Mucosa of descending colon (tissue), 3 donors: ENCODE results near the gene CIDEB. TPM values are rescaled to one million over a fixed set of nuclear protein-coding genes. Genes with fewer than 3 reads are reported as not detected.

Experiments
- ATAC-seq: fragments of 200-7000 bp; cut with Tn5 transposase; one replicate; pipeline ENCODE4 v1.9.1; 2020; ENCODE audit warnings: mild to moderate bottlenecking, moderate library complexity
- DNase-seq, 3 donors: peaks; one replicate each; pipeline ENCODE4 v3.0.0-alpha.2; 2020
- H3K36me3 ChIP-seq: fragments of 200-600 bp; one replicate; pipeline ENCODE4 v1.8.0; 2021; ENCODE audit warnings: low read depth, mild to moderate bottlenecking
- H3K4me1 ChIP-seq: fragments of 200-600 bp; one replicate; pipeline ENCODE4 v1.8.0; 2021; ENCODE audit warnings: low read depth, mild to moderate bottlenecking
- H3K4me3 ChIP-seq: fragments of 200-600 bp; one replicate; pipeline ENCODE4 v1.8.0; 2021; ENCODE audit warnings: mild to moderate bottlenecking
- H3K9me3 ChIP-seq: fragments of 200-600 bp; one replicate; pipeline ENCODE4 v1.8.0; 2021; ENCODE audit warnings: mild to moderate bottlenecking
- CTCF ChIP-seq: fragments of 200-600 bp; IDR thresholded peaks from one replicate; pipeline ENCODE4 v1.8.0; 2022; ENCODE audit warnings: antibody characterized with exemption, mild to moderate bottlenecking
- intact Hi-C, 2 donors: fragments of 100-400 bp; cut with DNase I in 1 of 2; cut with micrococcal nuclease in 1 of 2; formaldehyde crosslinking; loops; one replicate each; pipeline versions ENCODE4 v1.11.0 to v1.11.1; 2022; cut with DNase I, micrococcal nuclease
- total RNA-seq, 3 donors: library from RNA; stranded (reverse); fragmentation: NEBNext Ultra II Directional in 2 of 3; extraction: Animal tissue kit (Norgen Biotek cat#: 25700) in 2 of 3; gene quantifications; one replicate each; pipeline versions ENCODE4 v1.2.1 to v1.2.4, GENCODE V29; 2021 to 2023
- donor health status: DM: no; HTN: no; CAD: no; lungs with moderate emphysema.
- donor health status: DM: no; HTN: no; CAD: no.
- donor health status: DM: no; HTN: yes; CAD: no.

CIDEB gene
- total RNA-seq, 3 donors from 2014 or later, result 8.5 to 15.8 (median 12.1) TPM

DNA sequence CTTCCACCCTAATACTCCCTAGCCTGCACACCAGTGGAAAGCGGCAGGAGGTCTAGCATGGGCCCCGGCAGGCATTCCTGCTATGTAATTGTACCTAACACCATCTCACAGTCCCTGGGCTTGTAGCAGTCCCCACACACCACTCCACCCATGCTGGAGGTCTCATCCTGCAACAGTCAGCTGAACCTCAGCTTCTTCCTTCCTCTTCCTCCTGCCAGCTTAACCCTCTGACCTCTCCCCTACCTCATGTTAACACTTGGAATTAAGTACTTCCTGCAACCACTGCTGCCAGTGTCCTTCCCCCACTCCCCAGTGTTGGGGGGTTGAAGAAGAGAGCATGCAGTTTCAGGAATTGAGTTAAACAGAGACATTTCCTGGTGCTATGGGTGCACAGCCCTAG is 19.5 kb upstream of the CIDEB start:
- TF ChIP-seq CTCF, result no peak
- Histone ChIP-seq H3K9me3 (no peaks in the 10 kb centered on the region), H3K4me1 (peaks cover 5% of the 10 kb centered on the region), H3K36me3 (no peaks in the 10 kb centered on the region), H3K4me3 (no peak overlapping the region)
- DNase-seq (no peak), ATAC-seq (no peak)
- intact Hi-C loops, result no loop called here

DNA sequence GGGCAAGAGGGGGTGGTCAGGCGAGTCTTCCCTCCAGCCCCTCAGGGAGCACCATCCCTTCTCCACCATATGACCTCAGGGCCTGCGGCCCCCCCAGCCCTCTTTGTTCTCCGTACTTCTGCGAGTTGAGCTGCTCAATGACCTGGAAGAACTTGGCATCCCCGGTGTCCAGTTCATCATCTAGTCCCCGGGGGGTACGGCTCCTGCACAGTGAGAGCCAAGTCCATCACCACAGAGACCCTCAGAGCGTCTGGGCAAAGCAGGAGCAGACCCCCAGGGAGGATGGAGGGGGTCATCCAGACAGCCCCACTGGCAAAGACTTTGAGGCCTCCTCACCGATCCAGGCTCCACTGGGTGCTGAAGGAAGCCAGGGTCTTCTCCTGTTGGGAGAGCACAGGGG is 18.2 kb upstream of the CIDEB start:
- Histone ChIP-seq H3K36me3 (no peaks in the 10 kb centered on the region), H3K4me3 (no peak overlapping the region), H3K4me1 (no peaks in the 10 kb centered on the region), H3K9me3 (no peaks in the 10 kb centered on the region)
- DNase-seq, result no peak
- TF ChIP-seq CTCF, result no peak
- intact Hi-C loops, result no loop called here
- no peak for ATAC-seq

- ATAC-seq (no peak), DNase-seq (no peak)
- intact Hi-C loops, result no loop called here
- no peaks in the 10 kb centered on the region for H3K4me1 ChIP-seq
- no peak overlapping the region for H3K4me3 ChIP-seq
- no peaks in the 10 kb centered on the region for H3K9me3 ChIP-seq
- no peaks in the 10 kb centered on the region for H3K36me3 ChIP-seq
- no peak for TF ChIP-seq CTCF
Observed at GRCh38 chr14:24325041-24325530, 17.3 kb upstream of the CIDEB start.

DNA sequence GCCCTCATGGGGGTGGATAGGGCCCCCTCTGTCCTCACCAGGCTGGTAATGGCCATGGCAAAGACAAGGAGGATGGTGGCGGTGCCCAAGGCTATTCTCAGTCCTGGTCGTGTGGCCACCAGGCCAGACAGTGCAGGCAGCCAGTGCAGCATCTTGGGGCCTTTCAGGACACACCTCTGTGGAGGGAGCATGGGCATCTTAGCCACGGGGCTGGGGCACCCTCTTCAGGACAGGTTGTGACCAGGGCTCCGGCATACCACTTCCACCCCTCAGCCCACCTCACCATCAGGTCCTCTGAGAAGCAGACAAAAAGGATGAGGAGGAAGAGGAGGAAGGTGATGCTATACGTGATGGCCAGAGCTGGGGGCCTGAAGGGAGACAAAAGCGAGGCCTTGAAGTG is 16.2 kb upstream of the CIDEB start:
- intact Hi-C loops, result no loop called here
- no peak for TF ChIP-seq CTCF
- no peak for ATAC-seq
- H3K36me3 ChIP-seq, result no peaks in the 10 kb centered on the region
- DNase-seq, result peak in 1 of 3 donors; percentile 20
- no peaks in the 10 kb centered on the region for H3K4me1 ChIP-seq
- no peaks in the 10 kb centered on the region for H3K9me3 ChIP-seq
- H3K4me3 ChIP-seq, result no peak overlapping the region

DNA sequence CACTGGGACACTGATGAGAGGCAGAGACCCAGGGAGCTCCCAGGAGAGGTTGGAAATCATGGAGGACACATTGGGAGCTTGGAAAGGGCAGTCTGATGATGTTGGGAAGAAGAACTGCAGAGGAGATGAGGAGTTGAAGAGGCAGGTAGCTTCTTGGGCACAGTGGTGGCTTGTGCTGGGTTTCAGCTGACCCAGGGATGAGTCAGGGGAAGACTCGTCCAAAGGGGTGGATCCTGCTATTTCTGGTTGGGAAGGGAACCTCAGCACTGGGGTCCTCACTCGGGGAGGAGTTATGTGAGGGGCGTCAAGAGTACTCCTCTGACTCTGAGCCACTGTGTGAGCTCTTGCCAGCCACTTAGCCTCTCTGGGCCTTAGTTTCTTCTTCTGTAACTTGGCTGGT is 15.6 kb upstream of the CIDEB start:
- intact Hi-C loops, result no loop called here
- Histone ChIP-seq H3K4me1 (no peaks in the 10 kb centered on the region), H3K4me3 (no peak overlapping the region), H3K36me3 (no peaks in the 10 kb centered on the region), H3K9me3 (no peaks in the 10 kb centered on the region)
- DNase-seq (peak in 1 of 3 donors; percentile 2), ATAC-seq (no peak)
- TF ChIP-seq CTCF, result no peak

DNA sequence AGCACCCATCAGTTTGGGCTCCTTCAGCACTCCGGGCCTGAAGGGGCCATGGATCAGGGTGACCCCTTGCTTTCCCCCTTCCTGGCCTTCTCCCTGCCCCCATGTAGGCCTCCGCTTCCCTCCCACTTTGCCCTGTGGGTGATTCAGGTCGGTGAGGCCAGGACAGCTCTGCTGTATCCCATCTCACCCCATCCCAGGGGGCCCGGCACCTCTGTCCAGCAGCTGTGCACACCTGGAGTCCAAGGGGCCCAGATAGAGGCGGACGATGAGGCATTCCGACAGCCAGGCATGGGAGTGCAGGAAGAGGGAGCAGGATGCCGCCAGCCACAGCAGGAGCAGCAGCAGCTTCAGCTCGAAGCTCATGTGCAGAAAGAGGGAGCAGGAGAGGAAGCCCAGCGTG is 14.9 kb upstream of the CIDEB start:
- no peak overlapping the region for H3K4me3 ChIP-seq
- peak in 1 of 3 donors; percentile 19 for DNase-seq
- no peak for ATAC-seq
- H3K9me3 ChIP-seq, result no peaks in the 10 kb centered on the region
- no peaks in the 10 kb centered on the region for H3K4me1 ChIP-seq
- H3K36me3 ChIP-seq, result no peaks in the 10 kb centered on the region
- intact Hi-C loops, result no loop called here
- no peak for TF ChIP-seq CTCF
